GM23248 (cell line): ENCODE measurements around the gene SSX7.

ENCODE experiments used
- EZH2 ChIP-seq: fragments of 200-600 bp; sonication (generic); IDR thresholded peaks from 2 replicates; pipeline ENCODE4 v1.6.1; 2018; ENCODE audit warnings: antibody characterized with exemption, mild to moderate bottlenecking; ENCODE audit not compliant: insufficient read depth, poor library complexity, severe bottlenecking
- EZH2phosphoT487 ChIP-seq: fragments of 200-600 bp; sonication (generic); IDR thresholded peaks from 2 replicates; pipeline ENCODE4 v1.6.1; 2018; ENCODE audit warnings: antibody characterized with exemption, moderate library complexity, mild to moderate bottlenecking, low read depth; ENCODE audit not compliant: insufficient read depth

DNA sequence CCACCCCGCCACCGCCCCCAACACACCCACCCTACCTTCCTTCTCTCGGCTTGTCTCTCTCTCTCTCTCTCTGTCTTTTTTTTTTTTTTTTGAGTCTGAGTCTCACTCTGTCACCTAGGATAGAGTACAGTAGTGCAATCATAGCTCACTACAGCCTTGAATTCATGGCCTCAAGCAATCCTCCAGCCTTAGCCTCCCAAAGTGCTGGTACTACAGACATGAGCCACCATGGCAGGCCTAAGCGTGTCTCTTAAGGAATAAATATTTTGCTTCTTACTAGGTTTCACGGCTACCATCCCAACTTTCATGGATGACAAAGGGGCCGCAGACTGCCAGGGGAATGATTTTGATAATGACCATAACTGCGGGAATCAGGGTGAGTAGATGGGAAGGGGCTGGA lies 55.8 kb downstream of the SSX7 start:
- no peak for TF ChIP-seq EZH2
- no peak for TF ChIP-seq EZH2phosphoT487
